CD4-positive, alpha-beta T cell treated with Interleukin-10 for 1 hour (primary cell): ENCODE measurements around the gene MCRS1.
"Not testable (repeated sequence)": the region's sequence is repeated elsewhere in the genome, so short reads cannot be mapped to it uniquely, and the experiment has no call there.

Source experiments
- DNase-seq: peaks from one replicate; pipeline ENCODE4 v3.0.0-alpha.2; 2020

The MCRS1 gene

GRCh38 chr12:49567611-49568441 is at the start of gene MCRS1:
MCRS1 (minus strand) TSS chr12:49568142; CDS start chr12:49566731, 1,411 bp downstream.
- DNase-seq = peak; percentile 92

- no peak for DNase-seq
Measured at GRCh38 chr12:49616533-49617219, 48.7 kb upstream of the MCRS1 start.

- no peak for DNase-seq
Measured at GRCh38 chr12:49615725-49616124, 47.8 kb upstream of the MCRS1 start.

- DNase-seq = no peak
Measured at GRCh38 chr12:49612210-49612609, 44.3 kb upstream of the MCRS1 start.

GRCh38 chr12:49610785-49611184 is 42.8 kb upstream of the MCRS1 start:
- not testable (repeated sequence) for DNase-seq

GRCh38 chr12:49609875-49610154 is 41.9 kb upstream of the MCRS1 start:
- DNase-seq = no peak

GRCh38 chr12:49609059-49609874 is 41.3 kb upstream of the MCRS1 start:
- DNase-seq = no peak

GRCh38 chr12:49605539-49605938 is 37.6 kb upstream of the MCRS1 start, which contains the start of gene FAM186B:
FAM186B (minus strand) TSS chr12:49605639; CDS start chr12:49605477, 162 bp downstream.
- not testable (repeated sequence) for DNase-seq

GRCh38 chr12:49604856-49605255 is 36.9 kb upstream of the MCRS1 start:
- DNase-seq = no peak

- no peak for DNase-seq
Measured at GRCh38 chr12:49603721-49604120, 35.8 kb upstream of the MCRS1 start.

- no peak for DNase-seq
Measured at GRCh38 chr12:49599961-49600360, 32.0 kb upstream of the MCRS1 start.

- DNase-seq = no peak
Measured at GRCh38 chr12:49598527-49598926, 30.6 kb upstream of the MCRS1 start.

- DNase-seq = no peak
Measured at GRCh38 chr12:49588721-49589516, 21.0 kb upstream of the MCRS1 start.

- DNase-seq = no peak
Measured at GRCh38 chr12:49588281-49588680, 20.3 kb upstream of the MCRS1 start.

GRCh38 chr12:49587174-49587908 is 19.4 kb upstream of the MCRS1 start:
- DNase-seq = no peak

- no peak for DNase-seq
Measured at GRCh38 chr12:49585477-49586459, 17.8 kb upstream of the MCRS1 start.

- DNase-seq = no peak
Measured at GRCh38 chr12:49584591-49584990, 16.6 kb upstream of the MCRS1 start.

GRCh38 chr12:49583366-49584094 is 15.6 kb upstream of the MCRS1 start:
- no peak for DNase-seq

- no peak for DNase-seq
Measured at GRCh38 chr12:49582850-49583249, 14.9 kb upstream of the MCRS1 start.

GRCh38 chr12:49582201-49582600 is 14.3 kb upstream of the MCRS1 start:
- DNase-seq = no peak
